GM21367 (cell line): Measurements from ENCODE around the gene PIGX.

Experiments used
- ATAC-seq: cut with Tn5 transposase; IDR thresholded peaks from one replicate; pipeline ENCODE4 v1.9.1; 2021; ENCODE audit not compliant: unreplicated experiment

The PIGX gene

GRCh38 chr3:196754091-196754981, 42.2 kb downstream of the PIGX start:
- no peak for ATAC-seq

DNA sequence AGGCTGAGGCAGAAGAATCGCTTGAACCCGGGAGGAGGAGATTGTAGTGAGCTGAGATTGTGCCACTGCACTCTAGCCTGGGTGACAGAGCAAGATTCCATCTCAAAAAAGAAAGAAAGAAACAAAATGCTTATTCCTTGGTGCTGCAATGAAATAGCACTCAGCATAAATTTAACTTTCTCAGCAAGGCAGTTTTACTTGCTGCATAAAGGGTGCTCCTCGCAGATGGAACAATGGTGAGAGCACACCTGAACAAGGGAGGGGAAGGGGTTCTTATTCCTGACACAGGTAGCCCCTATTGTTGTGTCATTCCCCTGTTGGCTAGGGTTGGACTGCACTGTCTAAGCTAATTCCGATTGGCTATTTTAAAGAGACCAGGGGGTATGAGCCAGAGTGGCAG, 44.6 kb downstream of the PIGX start:
- no peak for ATAC-seq

GRCh38 chr3:196757876-196758739, 45.9 kb downstream of the PIGX start:
- no peak for ATAC-seq

DNA sequence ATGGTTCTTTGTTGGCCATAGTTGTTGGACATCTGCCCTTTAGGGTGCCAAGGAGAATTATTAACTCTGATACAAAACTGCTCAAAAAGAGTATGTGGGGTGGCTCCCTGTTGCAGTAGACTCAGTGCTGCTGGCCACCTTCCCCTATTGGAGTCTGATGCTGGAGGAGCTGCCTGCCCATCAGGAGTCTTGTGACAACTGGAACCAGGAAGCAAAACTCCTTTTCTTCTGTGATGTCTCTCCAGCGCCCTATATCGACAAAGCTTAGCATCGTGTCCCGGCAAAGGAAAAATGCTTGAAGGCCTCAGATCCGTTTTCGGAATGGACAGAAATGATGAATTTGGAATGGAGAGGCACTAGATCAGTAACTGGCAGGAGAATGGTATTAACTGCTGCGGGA, 51.0 kb downstream of the PIGX start:
- ATAC-seq = no peak

- no peak for ATAC-seq
These were observed 53.3 kb downstream of the PIGX start for GRCh38 chr3:196765454-196765853.

- ATAC-seq = no peak
These were observed 58.9 kb downstream of the PIGX start for GRCh38 chr3:196771067-196771466.

- ATAC-seq = no peak
These were observed 59.9 kb downstream of the PIGX start for GRCh38 chr3:196772102-196772501.

DNA sequence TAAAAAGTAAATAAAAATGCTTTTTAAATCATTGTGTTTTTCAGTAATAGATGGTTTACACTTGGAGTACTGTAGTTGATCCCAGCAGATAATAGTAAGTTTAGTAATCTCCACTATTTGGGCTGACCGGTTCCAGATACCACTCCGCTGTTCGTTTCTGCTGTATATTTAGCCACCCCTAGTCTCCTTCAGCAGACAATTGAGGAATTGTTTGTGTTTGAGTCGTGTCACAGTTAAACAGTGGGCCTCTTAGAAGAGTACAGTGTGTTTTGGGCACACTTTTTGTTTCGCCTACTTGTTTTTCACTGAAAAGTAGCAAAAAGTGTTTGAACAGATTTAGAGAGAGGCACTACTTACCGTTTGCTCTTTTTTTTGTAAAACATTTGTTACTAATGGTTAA, 60.7 kb downstream of the PIGX start:
- ATAC-seq = no peak

GRCh38 chr3:196774191-196774820, 62.1 kb downstream of the PIGX start:
- no peak for ATAC-seq

DNA sequence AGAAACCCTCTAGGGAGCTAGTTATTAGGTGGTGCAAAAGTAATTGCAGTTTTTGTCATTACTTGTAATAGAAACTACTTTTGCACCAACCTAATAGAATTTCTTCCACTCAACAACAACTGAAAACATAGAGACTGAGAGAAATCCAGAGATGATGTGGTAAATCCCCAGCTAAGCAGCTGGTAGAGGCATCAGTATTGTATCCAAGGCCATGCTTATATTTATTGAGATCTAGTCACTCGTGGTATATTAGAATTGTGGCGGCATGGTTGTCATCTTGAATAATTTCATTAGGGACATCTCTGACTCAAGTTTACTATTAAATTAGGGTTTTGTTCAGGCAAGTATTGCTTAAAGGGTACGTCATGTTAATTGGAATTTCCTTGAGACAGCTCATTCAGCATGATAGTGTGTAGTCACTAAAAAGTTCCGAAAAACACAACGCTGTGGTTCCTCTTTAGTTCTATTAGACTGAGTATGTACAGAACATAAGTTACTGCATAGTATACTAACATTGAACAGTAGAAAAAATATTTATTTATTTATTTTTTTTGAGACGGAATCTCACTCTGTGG, 62.8 kb downstream of the PIGX start:
- no peak for ATAC-seq

DNA sequence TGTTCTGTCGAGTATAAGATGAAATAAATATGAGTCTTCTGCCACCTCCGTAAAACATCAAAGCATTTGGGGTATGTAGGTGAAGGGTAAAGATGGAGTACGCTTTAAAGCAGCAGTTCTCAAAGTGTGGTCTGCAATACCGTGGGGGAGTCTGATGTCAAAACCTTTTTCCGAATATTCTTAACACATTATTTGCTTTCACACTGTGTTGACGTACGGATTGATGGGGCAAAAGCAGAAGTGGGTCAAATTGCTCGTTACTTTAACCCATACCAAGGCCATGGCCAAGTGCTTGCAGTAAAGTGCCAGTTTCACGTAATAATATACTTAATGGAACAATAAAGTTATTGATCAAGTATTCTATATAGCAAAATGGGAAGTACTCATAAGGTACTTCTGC, 63.8 kb downstream of the PIGX start:
- ATAC-seq = no peak

- no peak for ATAC-seq
These were observed 65.7 kb downstream of the PIGX start for GRCh38 chr3:196777836-196778235.

GRCh38 chr3:196778755-196779154, 66.6 kb downstream of the PIGX start:
- no peak for ATAC-seq

DNA sequence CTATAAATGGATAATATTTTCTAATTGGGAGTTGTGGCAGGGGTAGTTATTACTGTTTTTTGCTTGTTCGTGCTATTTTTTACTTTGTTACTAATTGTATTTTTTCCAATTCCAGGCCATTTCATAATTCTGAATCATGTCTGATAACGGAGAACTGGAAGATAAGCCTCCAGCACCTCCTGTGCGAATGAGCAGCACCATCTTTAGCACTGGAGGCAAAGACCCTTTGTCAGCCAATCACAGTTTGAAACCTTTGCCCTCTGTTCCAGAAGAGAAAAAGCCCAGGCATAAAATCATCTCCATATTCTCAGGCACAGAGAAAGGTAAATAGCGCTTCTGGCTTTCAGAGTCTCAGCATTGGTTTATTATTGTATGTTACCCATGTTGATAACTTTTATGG, 70.3 kb downstream of the PIGX start:
- ATAC-seq = no peak
